Measurements from ENCODE around the gene PARD3.

- TF ChIP-seq POLR2A (IDR thresholded peaks at IDR 0.05) (no peak), CTCF (IDR thresholded peaks at IDR 0.05) (no peak)
These were observed 205.7 kb downstream of the PARD3 start for GRCh38 chr10:34609287-34609940.
